SK-N-SH (cell line): ENCODE measurements around the gene LIN37. TPM values are rescaled to one million over a fixed set of nuclear protein-coding genes. Genes with fewer than 3 reads are reported as not detected.

Source experiments
- CTCF ChIA-PET: fragments of 300-600, 350-600 bp; formaldehyde crosslinking; extraction: SDS; loops from one replicate; lab custom pipeline; 2021; lab: Yijun Ruan, JAX
- POLR2A ChIA-PET: fragments of 350-600 bp; sonication (Branson Sonifier 250); formaldehyde crosslinking; extraction: SDS; loops from one replicate; lab custom pipeline; 2020; ENCODE audit warnings: antibody characterized with exemption, inconsistent platforms; lab: Yijun Ruan, JAX
- DNase-seq: peaks from one replicate; pipeline ENCODE4 v3.0.0; 2012
- H2AFZ ChIP-seq: fragments of 200-600 bp; sonication (generic); 2 replicates; pipeline ENCODE4 v1.8.1; 2016; ENCODE audit warnings: antibody characterized with exemption, mild to moderate bottlenecking, low read depth
- H3F3A ChIP-seq: fragments of 200-600 bp; sonication (generic); replicated peaks from 2 replicates; pipeline ENCODE3; 2016; ENCODE audit warnings: antibody characterized with exemption, mild to moderate bottlenecking; ENCODE audit not compliant: insufficient read depth
- H3K27ac ChIP-seq, 2 experiments: fragments of 200-500 bp in 1 of 2; fragments of 200-600 bp in 1 of 2; sonication (Bioruptor generic) in 1 of 2; sonication (generic), shearing (Covaris generic) in 1 of 2; 2 replicates each; pipeline versions ENCODE4 v1.5.1 to v1.6.1; 2014 to 2016; ENCODE audit warnings: low read depth in 2 of 2, inconsistent platforms in 1 of 2, low read length in 1 of 2, mild to moderate bottlenecking in 1 of 2, mixed read lengths in 1 of 2
- H3K27me3 ChIP-seq: fragments of 200-600 bp; sonication (generic), shearing (Covaris generic); 2 replicates; pipeline ENCODE4 v1.6.1; 2016; ENCODE audit warnings: mixed run types; ENCODE audit not compliant: insufficient read depth
- H3K36me3 ChIP-seq, 2 experiments: fragments of 200-500 bp in 1 of 2; fragments of 200-600 bp in 1 of 2; sonication (Bioruptor generic) in 1 of 2; sonication (generic) in 1 of 2; replicated peaks in 1 of 2; 2 replicates each; pipeline versions ENCODE3 to v1.5.1; 2014 to 2016; ENCODE audit warnings: low read length in 1 of 2, mild to moderate bottlenecking in 1 of 2; ENCODE audit not compliant: insufficient read depth in 2 of 2, control insufficient read depth in 1 of 2
- H3K4me1 ChIP-seq, 2 experiments: fragments of 200-500 bp in 1 of 2; fragments of 200-600 bp in 1 of 2; sonication (Bioruptor generic) in 1 of 2; sonication (generic), shearing (Covaris generic) in 1 of 2; 2 replicates each; pipeline versions ENCODE4 v1.5.1 to v1.6.1; 2014 to 2016; ENCODE audit warnings: low read depth in 1 of 2, low read length in 1 of 2, mixed run types in 1 of 2; ENCODE audit not compliant: insufficient read depth in 2 of 2, control insufficient read depth in 1 of 2
- H3K4me2 ChIP-seq: fragments of 200-600 bp; sonication (generic), shearing (Covaris generic); 2 replicates; pipeline ENCODE4 v1.6.1; 2017; ENCODE audit warnings: mixed run types
- H3K4me3 ChIP-seq, 2 experiments: fragments of 200-500 bp in 1 of 2; fragments of 200-600 bp in 1 of 2; sonication (Bioruptor generic) in 1 of 2; sonication (generic), shearing (Covaris generic) in 1 of 2; 2 replicates each; pipeline versions ENCODE4 v1.5.1 to v1.8.1; 2014 to 2016; ENCODE audit warnings: low read depth in 2 of 2, inconsistent platforms in 1 of 2, low read length in 1 of 2, mild to moderate bottlenecking in 1 of 2, mixed read lengths in 1 of 2, moderate library complexity in 1 of 2
- H3K79me2 ChIP-seq: fragments of 200-600 bp; sonication (generic); 2 replicates; pipeline ENCODE4 v1.8.1; 2017; ENCODE audit warnings: mild to moderate bottlenecking; ENCODE audit not compliant: insufficient read depth
- H3K9ac ChIP-seq: fragments of 200-600 bp; sonication (generic); 2 replicates; pipeline ENCODE4 v1.6.1; 2017; ENCODE audit warnings: mixed run types
- H3K9me2 ChIP-seq: fragments of 200-600 bp; sonication (generic); 2 replicates; pipeline ENCODE4 v1.6.1; 2017; ENCODE audit warnings: mixed run types
- H3K9me3 ChIP-seq: fragments of 200-600 bp; sonication (generic); 2 replicates; pipeline ENCODE4 v1.6.1; 2017; ENCODE audit warnings: mixed run types, mild to moderate bottlenecking, moderate library complexity
- H4K20me1 ChIP-seq: fragments of 200-600 bp; sonication (generic); 2 replicates; pipeline ENCODE4 v1.6.1; 2017; ENCODE audit warnings: mild to moderate bottlenecking, mixed run types; ENCODE audit not compliant: insufficient read depth
- CHD2 ChIP-seq: fragments of 150-350 bp; IDR thresholded peaks from 2 replicates; pipeline ENCODE4 v1.6.1; 2018; ENCODE audit warnings: low read length; ENCODE audit not compliant: partially characterized antibody
- EZH2phosphoT487 ChIP-seq: fragments of 200-600 bp; sonication (generic); IDR thresholded peaks from 2 replicates; pipeline ENCODE4 v1.6.1; 2017; ENCODE audit warnings: low read depth, mixed run types, mild to moderate bottlenecking, antibody characterized with exemption, moderate library complexity, borderline replicate concordance
- FOXJ3 ChIP-seq: sonication (generic); formaldehyde crosslinking; IDR thresholded peaks from 2 replicates; pipeline ENCODE4 v1.5.1; 2020; ENCODE audit warnings: mild to moderate bottlenecking, missing genetic modification reagents
- GATA2 ChIP-seq: sonication (generic); formaldehyde crosslinking; IDR thresholded peaks from 2 replicates; pipeline ENCODE4 v1.5.0; 2020; ENCODE audit warnings: mild to moderate bottlenecking, missing genetic modification reagents
- IRF3 ChIP-seq: fragments of 150-350 bp; IDR thresholded peaks from 2 replicates; pipeline ENCODE4 v1.6.1; 2016; ENCODE audit warnings: mild to moderate bottlenecking, low read depth, low read length
- JUND ChIP-seq: IDR thresholded peaks from 2 replicates; pipeline ENCODE4 v1.4.0; 2012
- MXI1 ChIP-seq: IDR thresholded peaks from 2 replicates; pipeline ENCODE4 v1.6.1; 2012; ENCODE audit warnings: mild to moderate bottlenecking, low read depth, low read length, improper control_type of control experiment
- POLR2AphosphoS5 ChIP-seq: IDR thresholded peaks from 2 replicates; pipeline ENCODE4 v1.6.1; 2012; ENCODE audit warnings: low read depth, low read length
- RAD21 ChIP-seq: IDR thresholded peaks from 2 replicates; pipeline ENCODE4 v1.6.1; 2012; ENCODE audit warnings: mild to moderate bottlenecking, low read length
- REST ChIP-seq: IDR thresholded peaks from 2 replicates; pipeline ENCODE4 v1.6.1; 2012; ENCODE audit warnings: mild to moderate bottlenecking, low read depth, low read length, moderate library complexity
- RXRA ChIP-seq: IDR thresholded peaks from 2 replicates; pipeline ENCODE4 v1.4.0; 2012; ENCODE audit warnings: low read depth, mild to moderate bottlenecking, borderline replicate concordance
- TAF1 ChIP-seq: IDR thresholded peaks from 2 replicates; pipeline ENCODE4 v1.6.1; 2012; ENCODE audit warnings: low read depth, mild to moderate bottlenecking, low read length, moderate library complexity, borderline replicate concordance
- TCF12 ChIP-seq: IDR thresholded peaks from 2 replicates; pipeline ENCODE4 v1.4.0; 2012
- TEAD4 ChIP-seq: IDR thresholded peaks from 2 replicates; pipeline ENCODE4 v1.4.0; 2012; ENCODE audit warnings: mild to moderate bottlenecking, borderline replicate concordance; ENCODE audit not compliant: insufficient read depth
- WGBS: methylation state at CpG from one replicate; pipeline ENCODE4 v1.1.6; 2017; ENCODE audit warnings: low lambda C conversion rate; 5-methylcytosine and 5-hydroxymethylcytosine counted together
- polyA plus RNA-seq, 3 experiments: library from polyadenylated mRNA; depleted of rRNA; stranded (reverse); fragments of >200 nt; gene quantifications; 2 replicates each; pipeline ENCODE4 v1.2.3, GENCODE V29; 2012
- TF ChIP-seq, protein P1 (sequence below): IDR thresholded peaks from 2 replicates; pipeline ENCODE4 v1.4.0; 2012; ENCODE audit warnings: low read depth, borderline replicate concordance
- TF ChIP-seq, protein P2 (sequence below): IDR thresholded peaks from 2 replicates; pipeline ENCODE4 v1.4.0; 2012; ENCODE audit warnings: low read depth

The LIN37 gene
- polyA plus RNA-seq, 1 of the 3 experiments (the other 2 are of a cell fraction), result 21.1 TPM

GRCh38 chr19:35754370-35755130 is 6.2 kb downstream of the LIN37 start:
- POLR2A ChIA-PET, result no interaction called here
- H3K27ac ChIP-seq, result no peak overlapping the region

More at GRCh38 chr19:35754370-35755130, 6.2 kb downstream of the LIN37 start:
- CTCF ChIA-PET, result no interaction called here
- Histone ChIP-seq H3K9me3 (no peaks in the 10 kb centered on the region), H3K9me2 (no peaks in the 10 kb centered on the region), H3F3A (peaks cover 10% of the 10 kb centered on the region), H3K79me2 (peaks cover 29% of the 10 kb centered on the region), H3K27me3 (no peaks in the 10 kb centered on the region), H3K4me2 (no peak overlapping the region), H2AFZ (no peak overlapping the region), H3K4me3 (no peak overlapping the region), H4K20me1 (peaks cover 4% of the 10 kb centered on the region), H3K4me1 (peaks cover 11 to 20% of the 10 kb centered on the region in 2 experiments; a peak in 3 of 4 replicates), H3K36me3 (peaks cover 5 to 32% of the 10 kb centered on the region in 2 experiments), H3K9ac (no peak overlapping the region)
- no peak for TF ChIP-seq CHD2
- no peak for TF ChIP-seq TAF1
- TF ChIP-seq RXRA, result no peak
- TF ChIP-seq JUND, result no peak
- TF ChIP-seq RAD21, result no peak
- TF ChIP-seq IRF3, result no peak
- TF ChIP-seq EZH2phosphoT487, result no peak
- no peak for TF ChIP-seq POLR2AphosphoS5
- no peak for TF ChIP-seq FOXJ3 (CRISPR knock-in tag)
- TF ChIP-seq TCF12, result no peak
- TF ChIP-seq GATA2 (CRISPR knock-in tag), result no peak
- no peak for TF ChIP-seq REST
- TF ChIP-seq, protein P1, sequence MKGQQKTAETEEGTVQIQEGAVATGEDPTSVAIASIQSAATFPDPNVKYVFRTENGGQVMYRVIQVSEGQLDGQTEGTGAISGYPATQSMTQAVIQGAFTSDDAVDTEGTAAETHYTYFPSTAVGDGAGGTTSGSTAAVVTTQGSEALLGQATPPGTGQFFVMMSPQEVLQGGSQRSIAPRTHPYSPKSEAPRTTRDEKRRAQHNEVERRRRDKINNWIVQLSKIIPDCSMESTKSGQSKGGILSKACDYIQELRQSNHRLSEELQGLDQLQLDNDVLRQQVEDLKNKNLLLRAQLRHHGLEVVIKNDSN, result no peak
- TF ChIP-seq TEAD4, result no peak
- TF ChIP-seq, protein P2, sequence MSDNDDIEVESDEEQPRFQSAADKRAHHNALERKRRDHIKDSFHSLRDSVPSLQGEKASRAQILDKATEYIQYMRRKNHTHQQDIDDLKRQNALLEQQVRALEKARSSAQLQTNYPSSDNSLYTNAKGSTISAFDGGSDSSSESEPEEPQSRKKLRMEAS, result no peak
- TF ChIP-seq MXI1, result no peak
- 90% methylated on average over 13 of the region's 13 CpGs for WGBS
- DNase-seq, result no peak
